Measurements from ENCODE around the gene SLC7A14. TPM values are rescaled to one million over a fixed set of nuclear protein-coding genes. Genes with fewer than 3 reads are reported as not detected.

Gene SLC7A14
- total and polyA plus RNA-seq, 2 donors (not counting 3 experiments of a cell fraction or from before 2014, with no cell fraction given) = 0.07 to 0.57 TPM

GRCh38 chr3:170432416-170432815, 153.5 kb downstream of the SLC7A14 start:
- no peak for FAIRE-seq
- Histone ChIP-seq H3K27ac (ENCODE audit: insufficient read depth, low read depth, low read length) (no peak overlapping the region), H3K79me2 (ENCODE audit: control insufficient read depth, insufficient read depth, low read length) (peaks cover 55% of the 10 kb centered on the region), H3K36me3 (ENCODE audit: control insufficient read depth in 2 of 2, extremely low read depth in 1 of 2, insufficient read depth in 2 of 2, low read length in 2 of 2) (peaks cover 6 to 20% of the 10 kb centered on the region in 2 experiments), H3K4me2 (ENCODE audit: insufficient read depth, low read length) (no peak overlapping the region), H3K9ac (replicated peaks; ENCODE audit: extremely low read depth, insufficient read depth, low read length) (no peak overlapping the region), H3K9me1 (replicated peaks; ENCODE audit: control insufficient read depth, extremely low read depth, insufficient read depth, low read length) (no peaks in the 10 kb centered on the region), H3K9me3 (replicated peaks; ENCODE audit: control insufficient read depth, insufficient read depth, low read length) (no peaks in the 10 kb centered on the region), H3K4me3 (replicated peaks in 1 of 3; ENCODE audit: insufficient read depth in 1 of 3, low read depth in 1 of 3, low read length in 3 of 3) (no peak overlapping the region), H3K4me1 (ENCODE audit: control insufficient read depth, extremely low read depth, insufficient read depth, low read length) (peaks cover 7% of the 10 kb centered on the region), H2AFZ (ENCODE audit: low read depth, low read length) (no peak overlapping the region), H4K20me1 (replicated peaks; ENCODE audit: control insufficient read depth, extremely low read depth, insufficient read depth, low read length) (no peaks in the 10 kb centered on the region), H3K27me3 (ENCODE audit: control insufficient read depth in 2 of 2, insufficient read depth in 2 of 2, low read length in 2 of 2) (no peaks in the 10 kb centered on the region)
- TF ChIP-seq GATA2 (IDR thresholded peaks at IDR 0.05; ENCODE audit: insufficient read depth, insufficient read length, low read depth, low read length) (no peak), JUN (IDR thresholded peaks at IDR 0.05; ENCODE audit: borderline replicate concordance, insufficient read depth, insufficient read length, low read depth) (no peak), MAX (IDR thresholded peaks at IDR 0.05; ENCODE audit: insufficient read depth, insufficient read length) (no peak), FOS (IDR thresholded peaks at IDR 0.05; ENCODE audit: borderline replicate concordance, insufficient read depth, low read length) (no peak), POLR2AphosphoS5 (IDR thresholded peaks at IDR 0.05; ENCODE audit: insufficient read depth, low read depth, low read length) (no peak), POLR2A (IDR thresholded peaks at IDR 0.05; ENCODE audit: low read depth, low read length) (no peak), EZH2 (IDR thresholded peaks at IDR 0.05; ENCODE audit: borderline replicate concordance, low read depth, low read length, severe bottlenecking) (no peak), MYC (IDR thresholded peaks at IDR 0.05; ENCODE audit: low read depth, low read length) (no peak)
- dilution Hi-C loops (cut with MboI; ENCODE audit: extremely low pct_ligation_motif_present, low sequenced_read_pairs) = no loop called here
- BruUV-seq (replicated peaks) = no TSS peak
- ChIA-PET CTCF (interaction anchor here (1.0 to 5.8 kb wide), 4 partner anchors 11 to 379 kb away, joined by 3 to 25 read pairs (median 12); no protein-coding TSS in a partner anchor), POLR2A (interaction anchor here (0.7 kb wide), 2 partner anchors 15 to 321 kb away, joined by 8 to 10 read pairs; no protein-coding TSS in a partner anchor)
- intact Hi-C loops (cut with micrococcal nuclease) = no loop called here
- no peak for DNase-seq (ENCODE audit: low read depth, low spot score)

GRCh38 chr3:170431054-170431453, 154.8 kb downstream of the SLC7A14 start:
- Histone ChIP-seq H3K36me3 (ENCODE audit: control insufficient read depth in 2 of 2, extremely low read depth in 1 of 2, insufficient read depth in 2 of 2, low read length in 2 of 2) (peaks cover 8 to 23% of the 10 kb centered on the region in 2 experiments), H3K9me1 (replicated peaks; ENCODE audit: control insufficient read depth, extremely low read depth, insufficient read depth, low read length) (no peaks in the 10 kb centered on the region), H3K9ac (replicated peaks; ENCODE audit: extremely low read depth, insufficient read depth, low read length) (no peak overlapping the region), H3K27ac (ENCODE audit: insufficient read depth, low read depth, low read length) (no peak overlapping the region), H3K27me3 (ENCODE audit: control insufficient read depth in 2 of 2, insufficient read depth in 2 of 2, low read length in 2 of 2) (no peaks in the 10 kb centered on the region), H3K4me3 (replicated peaks in 1 of 3; ENCODE audit: insufficient read depth in 1 of 3, low read depth in 1 of 3, low read length in 3 of 3) (no peak overlapping the region), H3K4me2 (ENCODE audit: insufficient read depth, low read length) (no peak overlapping the region), H3K79me2 (ENCODE audit: control insufficient read depth, insufficient read depth, low read length) (peaks cover 68% of the 10 kb centered on the region), H3K9me3 (replicated peaks; ENCODE audit: control insufficient read depth, insufficient read depth, low read length) (no peaks in the 10 kb centered on the region), H4K20me1 (replicated peaks; ENCODE audit: control insufficient read depth, extremely low read depth, insufficient read depth, low read length) (no peaks in the 10 kb centered on the region), H3K4me1 (ENCODE audit: control insufficient read depth, extremely low read depth, insufficient read depth, low read length) (peaks cover 11% of the 10 kb centered on the region), H2AFZ (ENCODE audit: low read depth, low read length) (no peak overlapping the region)
- ChIA-PET CTCF (interaction anchor here (0.8 to 5.8 kb wide), 7 partner anchors 9 to 381 kb away, joined by 3 to 25 read pairs (median 5); partner anchors contain the start of gene CLDN11), POLR2A (no interaction called here)
- FAIRE-seq (no peak), DNase-seq (ENCODE audit: low read depth, low spot score) (no peak)
- intact Hi-C loops (cut with micrococcal nuclease) (no loop called here), dilution Hi-C loops (cut with MboI; ENCODE audit: extremely low pct_ligation_motif_present, low sequenced_read_pairs) (no loop called here)
- BruUV-seq (replicated peaks) = no TSS peak
- TF ChIP-seq POLR2AphosphoS5 (IDR thresholded peaks at IDR 0.05; ENCODE audit: insufficient read depth, low read depth, low read length) (no peak), MAX (IDR thresholded peaks at IDR 0.05; ENCODE audit: insufficient read depth, insufficient read length) (no peak)
